K562 (cell line): ENCODE results near the gene EXOC4. TPM values are rescaled to one million over a fixed set of nuclear protein-coding genes. Genes with fewer than 3 reads are reported as not detected.

ENCODE experiments used
- ATAC-seq: fragments of 200-7000 bp; cut with Tn5 transposase; 3 replicates; pipeline ENCODE4 v1.9.1; 2020; ENCODE audit warnings: moderate library complexity
- BruUV-seq: library from RNA; stranded (reverse); fragments of 400-500 nt; replicated peaks from 2 replicates; lab custom pipeline; 2021; lab: Mats Ljungman, UMichigan
- CTCF ChIA-PET: fragments of 300-600 bp; formaldehyde crosslinking; extraction: SDS; loops from one replicate; lab custom pipeline; 2021; ENCODE audit warnings: low intra/inter-chr PET ratio; lab: Yijun Ruan, JAX
- POLR2A ChIA-PET: fragments of 300-600, 350-650 bp; sonication (Branson Sonifier 250); formaldehyde crosslinking; extraction: SDS; loops from one replicate; lab custom pipeline; 2021; ENCODE audit warnings: antibody characterized with exemption, inconsistent platforms; lab: Yijun Ruan, JAX
- DNase-seq, 4 experiments: peaks; one replicate each; pipeline versions ENCODE4 v3.0.0 to v3.0.0-alpha.2; 2011 to 2018; ENCODE audit warnings: low spot score in 3 of 4, mixed read lengths in 3 of 4; ENCODE audit errors: extremely low read depth in 1 of 4
- FAIRE-seq: peaks from 2 replicates; lab custom pipeline; 2011; peaks lifted over from hg19 to GRCh38; lab: Jason Lieb, UNC
- H2AFZ ChIP-seq: 2 replicates; pipeline ENCODE4 v1.6.0; 2011; ENCODE audit warnings: low read depth, low read length, control low read depth, inconsistent platforms
- H3K27ac ChIP-seq: fragments of 200-600 bp; 3 replicates; pipeline ENCODE4 v1.8.0; 2011; ENCODE audit warnings: low read depth, mild to moderate bottlenecking, control low read depth, inconsistent platforms, low read length, moderate library complexity, mixed read lengths; ENCODE audit errors: extremely low read depth
- H3K27me3 ChIP-seq, 2 experiments: fragments of 300-600 bp in 1 of 2; 2 replicates in 1 of 2; 3 replicates in 1 of 2; pipeline versions ENCODE4 v1.6.0 to v1.8.0; 2011; ENCODE audit warnings: inconsistent platforms in 2 of 2, low read length in 2 of 2, mild to moderate bottlenecking in 1 of 2, mixed read lengths in 1 of 2, moderate library complexity in 1 of 2; ENCODE audit not compliant: control insufficient read depth in 2 of 2, insufficient read depth in 2 of 2
- H3K36me3 ChIP-seq: fragments of 300-600 bp; 3 replicates; pipeline ENCODE4 v1.8.0; 2011; ENCODE audit warnings: mild to moderate bottlenecking, low read length, inconsistent platforms; ENCODE audit not compliant: control insufficient read depth, insufficient read depth
- H3K4me1 ChIP-seq, 2 experiments: fragments of 200-600 bp in 1 of 2; replicated peaks in 1 of 2; 2 replicates in 1 of 2; 3 replicates in 1 of 2; pipeline versions ENCODE4 v1.5.1 to v1.8.0; 2011; ENCODE audit warnings: inconsistent platforms in 2 of 2, low read length in 2 of 2, mild to moderate bottlenecking in 1 of 2, mixed read lengths in 1 of 2, moderate library complexity in 1 of 2; ENCODE audit not compliant: control insufficient read depth in 2 of 2, insufficient read depth in 2 of 2
- H3K4me2 ChIP-seq: 2 replicates; pipeline ENCODE4 v1.6.1; 2011; ENCODE audit warnings: low read length, control low read depth, inconsistent platforms, mixed read lengths; ENCODE audit not compliant: insufficient read depth
- H3K4me3 ChIP-seq: fragments of 200-600 bp; sonication (generic), shearing (Covaris generic); 2 replicates; pipeline ENCODE4 v1.5.1; 2016; ENCODE audit warnings: control low read depth, inconsistent platforms
- H3K79me2 ChIP-seq: fragments of 200-600 bp; 3 replicates; pipeline ENCODE4 v1.8.0; 2011; ENCODE audit warnings: low read length, inconsistent platforms; ENCODE audit not compliant: control insufficient read depth, insufficient read depth
- H3K9ac ChIP-seq, 2 experiments: 2 replicates each; pipeline versions ENCODE4 v1.6.0 to v1.6.1; 2011; ENCODE audit warnings: low read depth in 2 of 2, low read length in 2 of 2, control low read depth in 1 of 2, inconsistent platforms in 1 of 2, mild to moderate bottlenecking in 1 of 2, mixed read lengths in 1 of 2; ENCODE audit not compliant: insufficient read depth in 1 of 2
- H3K9me1 ChIP-seq: one replicate; pipeline ENCODE4 v1.6.0; 2011; ENCODE audit warnings: inconsistent platforms, mild to moderate bottlenecking, low read length, moderate library complexity; ENCODE audit not compliant: control insufficient read depth, insufficient read depth
- H3K9me3 ChIP-seq: replicated peaks from 2 replicates; pipeline ENCODE4 v1.5.1; 2011; ENCODE audit warnings: low read depth, low read length, inconsistent platforms; ENCODE audit not compliant: control insufficient read depth, insufficient read depth
- H4K20me1 ChIP-seq: replicated peaks from 2 replicates; pipeline ENCODE4 v1.6.1; 2011; ENCODE audit warnings: low read length, inconsistent platforms, mixed read lengths; ENCODE audit not compliant: control insufficient read depth, insufficient read depth
- ARHGAP35 ChIP-seq: fragments of 450-650 bp; IDR thresholded peaks from 2 replicates; pipeline ENCODE4 v1.6.1; 2018; ENCODE audit not compliant: partially characterized antibody
- BCOR ChIP-seq: fragments of 450-650 bp; IDR thresholded peaks from 2 replicates; pipeline ENCODE4 v1.6.1; 2016
- CBX1 ChIP-seq: sonication (generic); IDR thresholded peaks from 2 replicates; pipeline ENCODE4 v1.6.1; 2016; ENCODE audit warnings: antibody characterized with exemption, low read depth, mild to moderate bottlenecking
- E2F1 ChIP-seq: sonication (generic); formaldehyde crosslinking; IDR thresholded peaks from 2 replicates; pipeline ENCODE4 v1.8.1; 2023; ENCODE audit warnings: mild to moderate bottlenecking, missing genetic modification reagents, moderate library complexity
- E2F8 ChIP-seq: fragments of 450-650 bp; IDR thresholded peaks from 2 replicates; pipeline ENCODE4 v1.7.1; 2018; ENCODE audit warnings: mild to moderate bottlenecking, low read depth; ENCODE audit not compliant: partially characterized antibody
- FOXJ2 ChIP-seq: fragments of 200-800 bp; sonication (Bioruptor generic); IDR thresholded peaks from 2 replicates; pipeline ENCODE4 v1.6.1; 2016; ENCODE audit warnings: missing genetic modification characterization, missing compliant biosample characterization
- IFI16 ChIP-seq: fragments of 250-450 bp; sonication (Bioruptor Pico); IDR thresholded peaks from 2 replicates; pipeline ENCODE4 v2.1.2; 2022; ENCODE audit warnings: mild to moderate bottlenecking, inconsistent platforms
- MYBL2 ChIP-seq, 2 experiments: fragments of 450-650 bp in 1 of 2; sonication (generic) in 1 of 2; formaldehyde crosslinking in 1 of 2; IDR thresholded peaks; 2 replicates each; pipeline versions ENCODE4 v1.6.1 to v1.8.1; 2017 to 2022; ENCODE audit warnings: borderline replicate concordance in 1 of 2, inconsistent platforms in 1 of 2, low read depth in 1 of 2, mild to moderate bottlenecking in 1 of 2, missing genetic modification reagents in 1 of 2, moderate library complexity in 1 of 2
- ZNF316 ChIP-seq: fragments of 450-650 bp; IDR thresholded peaks from 2 replicates; pipeline ENCODE4 v1.6.1; 2016
- WGBS: fragments of 100-300 bp; shearing (Covaris generic); methylation state at CpG from one replicate; pipeline ENCODE4 v1.1.6; 2016; ENCODE audit warnings: low coverage, mixed read lengths; ENCODE audit not compliant: insufficient coverage; ENCODE audit errors: missing lambda C conversion rate; 5-methylcytosine and 5-hydroxymethylcytosine counted together
- in situ Hi-C: fragments of 300-500 bp; cut with MboI; formaldehyde crosslinking; loops from 4 replicates; pipeline ENCODE4 v1.15.0; 2018; ENCODE audit warnings: inconsistent platforms, mixed read lengths
- intact Hi-C: fragments of 100-400 bp; cut with micrococcal nuclease; formaldehyde crosslinking; loops from 2 replicates; pipeline ENCODE4 v1.14.2; 2022
- polyA plus RNA-seq, 8 experiments: library from polyadenylated mRNA; depleted of rRNA in 4 of 8; stranded (reverse) in 5 of 8; unstranded in 3 of 8; fragments of >200 nt; fragmentation: Nextera tagmentation in 2 of 8; fragmentation: Illumina TruSeq in 1 of 8; extraction: Ambion mirVana in 2 of 8; extraction: Trizol in 1 of 8; gene quantifications; 2 replicates each; pipeline versions ENCODE4 v1.2.1 to v1.2.3, GENCODE V29; 2011 to 2014; ENCODE audit warnings: inconsistent platforms in 1 of 8, missing spikeins in 1 of 8
- total RNA-seq, 7 experiments: library from RNA; depleted of rRNA in 6 of 7; stranded (reverse); fragments of >200 nt in 6 of 7; fragmentation: Illumina TruSeq in 2 of 7; extraction: Trizol in 2 of 7; gene quantifications; 2 replicates each; pipeline versions ENCODE4 v1.2.1 to v1.2.3, GENCODE V29; 2011 to 2021; ENCODE audit warnings: low replicate concordance in 1 of 7
- TF ChIP-seq, protein P1 (sequence below): fragments of 250-450 bp; sonication (Bioruptor Pico); IDR thresholded peaks from 2 replicates; pipeline ENCODE4 v1.8.0; 2021; ENCODE audit warnings: borderline replicate concordance, mild to moderate bottlenecking, moderate library complexity; ENCODE audit not compliant: poor library complexity, severe bottlenecking

Gene EXOC4
- total and polyA plus RNA-seq, 9 of the 15 experiments (the other 6 are each of a cell fraction or from before 2014, with no cell fraction given): 18.5 to 73.1 (median 46.6) TPM

- Histone ChIP-seq H2AFZ (no peak overlapping the region), H3K9me3 (no peaks in the 10 kb centered on the region), H3K27ac (no peak overlapping the region), H3K4me1 (no peaks in the 10 kb centered on the region), H3K9ac (no peak overlapping the region), H3K27me3 (no peaks in the 10 kb centered on the region), H4K20me1 (no peaks in the 10 kb centered on the region), H3K79me2 (no peaks in the 10 kb centered on the region), H3K36me3 (no peaks in the 10 kb centered on the region), H3K4me3 (no peak overlapping the region), H3K4me2 (no peak overlapping the region), H3K9me1 (no peaks in the 10 kb centered on the region)
- WGBS: 75% methylated on average over 1 of the region's 1 CpG
- POLR2A ChIA-PET: interaction anchor here (0.7 to 1.1 kb wide), 4 partner anchors 17 to 1672 kb away, joined by 3 to 5 read pairs (median 4); no protein-coding TSS in a partner anchor
- peak; percentile 15; the same call in 1 of the 2 replicates for TF ChIP-seq ZNF316
- TF ChIP-seq, protein P1, sequence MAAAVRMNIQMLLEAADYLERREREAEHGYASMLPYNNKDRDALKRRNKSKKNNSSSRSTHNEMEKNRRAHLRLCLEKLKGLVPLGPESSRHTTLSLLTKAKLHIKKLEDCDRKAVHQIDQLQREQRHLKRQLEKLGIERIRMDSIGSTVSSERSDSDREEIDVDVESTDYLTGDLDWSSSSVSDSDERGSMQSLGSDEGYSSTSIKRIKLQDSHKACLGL: no peak
- BruUV-seq: no TSS peak
- ATAC-seq: no peak
- FAIRE-seq: no peak
- in situ Hi-C loops: no loop called here
- no peak for DNase-seq
- CTCF ChIA-PET: interaction anchor here (0.5 kb wide), 1 partner anchor 8 kb away, joined by 4 read pairs; no protein-coding TSS in a partner anchor
- intact Hi-C loops: loop anchor here (5.0 kb wide), 1 partner anchor 562 kb away; no protein-coding TSS in a partner anchor
Observed at GRCh38 chr7:133860628-133861335, 607.9 kb downstream of the EXOC4 start.

- POLR2A ChIA-PET: no interaction called here
- DNase-seq (no peak), ATAC-seq (no peak), FAIRE-seq (no peak)
- intact Hi-C loops: loop anchor here (5.0 kb wide), 1 partner anchor 560 kb away; no protein-coding TSS in a partner anchor
- no peaks in the 10 kb centered on the region for H3K4me1 ChIP-seq
- H3K27ac ChIP-seq: no peak overlapping the region
- no peak overlapping the region for H3K4me3 ChIP-seq
- no peak overlapping the region for H3K9ac ChIP-seq
- CTCF ChIA-PET: no interaction called here
- BruUV-seq: no TSS peak
- in situ Hi-C loops: no loop called here
- 65% methylated on average over 4 of the region's 4 CpGs for WGBS
- H3K9me3 ChIP-seq: no peaks in the 10 kb centered on the region
- no peak overlapping the region for H2AFZ ChIP-seq
- no peaks in the 10 kb centered on the region for H3K27me3 ChIP-seq
- no peaks in the 10 kb centered on the region for H3K79me2 ChIP-seq
- H4K20me1 ChIP-seq: no peaks in the 10 kb centered on the region
- no peaks in the 10 kb centered on the region for H3K36me3 ChIP-seq
- no peak overlapping the region for H3K4me2 ChIP-seq
- H3K9me1 ChIP-seq: no peaks in the 10 kb centered on the region
- TF ChIP-seq E2F1 (CRISPR knock-in tag) (no peak), CBX1 (no peak), FOXJ2 (tag) (no peak), E2F8 (no peak), BCOR (no peak), MYBL2 (IDR thresholded peaks at IDR 0.05; ENCODE audit: low read depth) (no peak), MYBL2 (CRISPR knock-in tag; IDR thresholded peaks at IDR 0.05; ENCODE audit: borderline replicate concordance) (no peak), IFI16 (CRISPR knock-in tag) (no peak), ARHGAP35 (no peak)
Observed at GRCh38 chr7:133861876-133862275, 609.0 kb downstream of the EXOC4 start.
